ENCODE measurements around the gene MXI1.
A peak's percentile ranks its signal among the peaks of the same experiment; 100 is the strongest.

The MXI1 gene

DNA sequence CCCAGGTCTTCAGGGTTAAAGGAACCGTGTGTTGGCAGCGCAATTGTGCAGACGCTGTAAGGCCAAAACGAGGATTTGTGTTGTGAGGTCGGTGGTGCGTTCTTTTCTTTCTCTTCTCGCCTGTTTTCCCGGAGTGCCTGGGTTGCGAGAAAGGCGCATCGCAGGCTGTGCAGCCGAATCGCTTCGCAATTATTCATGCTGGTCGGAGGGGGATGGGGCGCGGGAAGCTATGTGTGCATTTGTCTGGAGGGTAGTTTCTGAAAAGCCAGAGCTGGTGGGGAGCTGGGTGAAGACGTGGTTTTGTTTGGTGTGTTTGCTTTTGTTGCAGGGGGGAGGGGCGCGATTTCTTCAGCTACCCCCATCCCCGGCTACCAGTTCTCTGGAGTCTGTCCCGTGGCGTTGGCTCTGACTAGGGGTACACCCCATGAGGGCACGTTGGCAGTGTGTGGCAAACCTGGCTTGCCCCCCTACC lies 2.1 kb downstream of the MXI1 start:
- DNase-seq (ENCODE audit: extremely low read depth, low read depth), result peak; percentile 41
- TF ChIP-seq, protein P1, sequence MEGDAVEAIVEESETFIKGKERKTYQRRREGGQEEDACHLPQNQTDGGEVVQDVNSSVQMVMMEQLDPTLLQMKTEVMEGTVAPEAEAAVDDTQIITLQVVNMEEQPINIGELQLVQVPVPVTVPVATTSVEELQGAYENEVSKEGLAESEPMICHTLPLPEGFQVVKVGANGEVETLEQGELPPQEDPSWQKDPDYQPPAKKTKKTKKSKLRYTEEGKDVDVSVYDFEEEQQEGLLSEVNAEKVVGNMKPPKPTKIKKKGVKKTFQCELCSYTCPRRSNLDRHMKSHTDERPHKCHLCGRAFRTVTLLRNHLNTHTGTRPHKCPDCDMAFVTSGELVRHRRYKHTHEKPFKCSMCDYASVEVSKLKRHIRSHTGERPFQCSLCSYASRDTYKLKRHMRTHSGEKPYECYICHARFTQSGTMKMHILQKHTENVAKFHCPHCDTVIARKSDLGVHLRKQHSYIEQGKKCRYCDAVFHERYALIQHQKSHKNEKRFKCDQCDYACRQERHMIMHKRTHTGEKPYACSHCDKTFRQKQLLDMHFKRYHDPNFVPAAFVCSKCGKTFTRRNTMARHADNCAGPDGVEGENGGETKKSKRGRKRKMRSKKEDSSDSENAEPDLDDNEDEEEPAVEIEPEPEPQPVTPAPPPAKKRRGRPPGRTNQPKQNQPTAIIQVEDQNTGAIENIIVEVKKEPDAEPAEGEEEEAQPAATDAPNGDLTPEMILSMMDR (IDR thresholded peaks at IDR 0.05; ENCODE audit: low read depth, low read length, missing control alignments), result no peak
- peak overlapping the region; percentile 69 for H3K4me3 ChIP-seq (replicated peaks; ENCODE audit: low read depth, low read length)

DNA sequence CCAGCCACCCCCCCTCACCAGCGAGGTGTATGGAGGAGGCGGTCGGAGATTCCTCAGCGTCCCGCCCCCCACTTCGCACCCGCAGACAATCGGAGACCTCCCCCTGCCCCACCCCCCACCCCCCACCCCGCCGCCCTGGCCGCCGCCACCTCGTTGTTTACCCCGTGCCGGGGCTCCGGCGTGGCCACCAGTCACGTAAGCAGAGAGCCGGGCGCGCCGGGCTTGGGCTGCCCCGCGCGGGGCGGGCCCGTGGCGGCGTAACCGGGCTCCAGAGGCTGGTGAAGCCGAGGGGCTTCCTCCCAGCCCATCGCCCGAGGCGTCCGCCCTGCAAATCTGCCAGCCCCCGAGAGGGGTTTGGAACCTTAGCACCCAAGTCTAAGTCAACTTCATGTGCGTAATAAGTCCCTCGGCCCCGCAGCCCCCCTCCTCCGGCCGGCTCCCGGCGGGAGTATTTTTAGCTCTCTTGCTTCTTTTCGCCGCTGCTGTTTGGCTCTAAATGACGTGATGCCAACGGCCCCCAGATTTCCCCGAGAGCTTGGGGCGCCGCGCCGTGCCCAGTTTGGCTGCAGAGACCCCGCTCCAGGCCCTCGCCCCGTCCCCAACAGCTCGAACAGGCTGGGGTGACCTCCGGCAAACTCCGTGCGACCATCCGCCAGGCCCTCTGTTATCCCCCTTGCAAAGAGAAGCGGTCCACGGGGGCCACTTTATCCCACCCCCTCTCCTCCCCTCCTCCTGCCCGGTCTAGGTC lies 2.7 kb downstream of the MXI1 start:
- H3K4me3 ChIP-seq (replicated peaks; ENCODE audit: low read depth, low read length), result peak overlapping the region; percentile 69
- DNase-seq (ENCODE audit: extremely low read depth, low read depth), result no peak
- TF ChIP-seq, protein P1 (IDR thresholded peaks at IDR 0.05; ENCODE audit: low read depth, low read length, missing control alignments), result no peak

GRCh38 chr10:110210674-110211464 lies 3.5 kb downstream of the MXI1 start:
- DNase-seq (ENCODE audit: extremely low read depth, low read depth), result peak; percentile 99
- TF ChIP-seq, protein P1 (IDR thresholded peaks at IDR 0.05; ENCODE audit: low read depth, low read length, missing control alignments), result no peak
- peak overlapping the region; percentile 69 for H3K4me3 ChIP-seq (replicated peaks; ENCODE audit: low read depth, low read length)

- TF ChIP-seq, protein P1 (IDR thresholded peaks at IDR 0.05; ENCODE audit: low read depth, low read length, missing control alignments), result no peak
- no peak for DNase-seq (ENCODE audit: extremely low read depth, low read depth)
- H3K4me3 ChIP-seq (replicated peaks; ENCODE audit: low read depth, low read length), result peak overlapping the region; percentile 69
Measured at GRCh38 chr10:110211465-110211843, 4.0 kb downstream of the MXI1 start.

- no peak for DNase-seq (ENCODE audit: extremely low read depth, low read depth)
- H3K4me3 ChIP-seq (replicated peaks; ENCODE audit: low read depth, low read length), result peak overlapping the region; percentile 69
- TF ChIP-seq, protein P1 (IDR thresholded peaks at IDR 0.05; ENCODE audit: low read depth, low read length, missing control alignments), result no peak
Measured at GRCh38 chr10:110212119-110213006, 5.0 kb downstream of the MXI1 start.

- H3K4me3 ChIP-seq (replicated peaks; ENCODE audit: low read depth, low read length), result no peak overlapping the region
- TF ChIP-seq, protein P1 (IDR thresholded peaks at IDR 0.05; ENCODE audit: low read depth, low read length, missing control alignments), result no peak
- no peak for DNase-seq (ENCODE audit: extremely low read depth, low read depth)
Measured at GRCh38 chr10:110214371-110214826, 7.0 kb downstream of the MXI1 start.

Measured in HFF-Myc (cell line).